Panc1 (cell line): ENCODE results near the gene REPIN1. TPM values are rescaled to one million over a fixed set of nuclear protein-coding genes. Genes with fewer than 3 reads are reported as not detected.

Experiments used
- ATAC-seq: fragments of 200-7000 bp; cut with Tn5 transposase; 2 replicates; pipeline ENCODE4 v1.9.1; 2020; ENCODE audit warnings: mild to moderate bottlenecking, moderate library complexity
- BruUV-seq: library from RNA; stranded (reverse); fragments of 400-500 nt; replicated peaks from 2 replicates; lab custom pipeline; 2021; lab: Mats Ljungman, UMichigan
- CTCF ChIA-PET: fragments of 300-600 bp; sonication (Branson Sonifier 250); formaldehyde crosslinking; loops from one replicate; lab custom pipeline; 2022; ENCODE audit warnings: antibody characterized with exemption; lab: Charles Lee
- POLR2A ChIA-PET: fragments of 300-600 bp; sonication (Branson Sonifier 250); formaldehyde crosslinking; loops from one replicate; lab custom pipeline; 2022; ENCODE audit warnings: antibody characterized with exemption; lab: Charles Lee
- DNase-seq: peaks from one replicate; pipeline ENCODE4 v3.0.0-alpha.2; 2010; ENCODE audit warnings: low read depth, low spot score
- H3K27ac ChIP-seq: 2 replicates; pipeline ENCODE4 v1.5.1; 2011; ENCODE audit warnings: mild to moderate bottlenecking, low read length, inconsistent platforms
- H3K27me3 ChIP-seq: fragments of 200-500 bp; sonication (Bioruptor generic); 2 replicates; pipeline ENCODE4 v1.6.0; 2014; ENCODE audit warnings: low read length, inconsistent platforms; ENCODE audit not compliant: control insufficient read depth, insufficient read depth
- H3K36me3 ChIP-seq: fragments of 200-500 bp; sonication (Bioruptor generic); 2 replicates; pipeline ENCODE4 v1.5.1; 2014; ENCODE audit warnings: inconsistent platforms, mild to moderate bottlenecking, low read length, moderate library complexity; ENCODE audit not compliant: control insufficient read depth, insufficient read depth
- H3K4me1 ChIP-seq: 2 replicates; pipeline ENCODE4 v1.5.1; 2011; ENCODE audit warnings: inconsistent platforms, mild to moderate bottlenecking, low read length, moderate library complexity; ENCODE audit not compliant: control insufficient read depth, insufficient read depth
- H3K4me3 ChIP-seq, 2 experiments: 2 replicates each; pipeline ENCODE4 v1.5.1; 2011 to 2012; ENCODE audit warnings: low read depth in 2 of 2, low read length in 2 of 2, mild to moderate bottlenecking in 2 of 2, inconsistent platforms in 1 of 2, moderate library complexity in 1 of 2
- H3K9me3 ChIP-seq: fragments of 200-500 bp; sonication (Bioruptor generic); 2 replicates; pipeline ENCODE4 v1.5.1; 2014; ENCODE audit warnings: low read depth, mild to moderate bottlenecking, inconsistent platforms, low read length, moderate library complexity; ENCODE audit not compliant: control insufficient read depth, insufficient read depth
- POLR2AphosphoS5 ChIP-seq: IDR thresholded peaks from 2 replicates; pipeline ENCODE4 v1.6.1; 2012; ENCODE audit warnings: mild to moderate bottlenecking, low read depth, low read length, moderate library complexity
- SIN3A ChIP-seq: IDR thresholded peaks from 2 replicates; pipeline ENCODE4 v1.6.1; 2012; ENCODE audit warnings: low read depth, mild to moderate bottlenecking, low read length, moderate library complexity, borderline replicate concordance; ENCODE audit not compliant: insufficient read depth
- TCF7L2 ChIP-seq: IDR thresholded peaks from 2 replicates; pipeline ENCODE4 v1.6.1; 2011; ENCODE audit warnings: mild to moderate bottlenecking, low read depth, low read length, inconsistent platforms
- in situ Hi-C: cut with HindIII; loops from 2 replicates; pipeline ENCODE4 v1.10.0; 2016; ENCODE audit warnings: low sequenced_read_pairs, low pct_unique_long_range_greater_than_20kb
- intact Hi-C: fragments of 100-400 bp; cut with micrococcal nuclease; formaldehyde crosslinking; loops from one replicate; pipeline ENCODE4 v1.10.0; 2022; ENCODE audit not compliant: unreplicated experiment
- total RNA-seq: library from RNA; stranded (reverse); gene quantifications from one replicate; pipeline ENCODE4 v1.2.1, GENCODE V29; 2021; ENCODE audit not compliant: unreplicated experiment
- TF ChIP-seq, protein P1 (sequence below), 2 experiments: IDR thresholded peaks; 2 replicates each; pipeline ENCODE4 v1.6.1; 2011 to 2012; ENCODE audit warnings: low read depth in 2 of 2, control low read depth in 1 of 2, low read length in 1 of 2, mild to moderate bottlenecking in 1 of 2, moderate library complexity in 1 of 2; ENCODE audit not compliant: insufficient read depth in 1 of 2
- TF ChIP-seq, protein P2 (sequence below): fragments of 450-650 bp; IDR thresholded peaks from 2 replicates; pipeline ENCODE4 v1.5.1; 2017; ENCODE audit warnings: mild to moderate bottlenecking

The REPIN1 gene
- total RNA-seq, 1 experiment from 2014 or later = 209 TPM

DNA sequence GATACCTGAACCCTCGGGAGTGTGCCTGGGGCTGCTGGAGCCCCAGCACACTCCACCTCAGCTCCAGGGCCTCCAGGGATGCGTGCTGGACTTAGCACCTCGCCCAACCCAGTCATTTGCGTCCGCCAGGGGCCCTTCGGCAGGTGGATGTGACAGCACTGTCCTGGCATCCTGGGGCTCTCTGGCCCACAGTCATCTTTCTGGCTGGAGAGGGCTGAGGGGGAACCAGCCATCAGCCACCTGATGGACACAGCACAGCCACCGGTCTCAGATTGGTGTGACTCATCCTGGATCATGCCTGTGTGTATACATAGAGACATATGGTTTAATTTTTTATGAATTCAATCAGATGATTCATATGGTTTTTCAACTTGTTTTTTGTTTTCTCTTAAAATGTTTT lies 21.6 kb downstream of the REPIN1 start:
- H3K4me3 ChIP-seq = no peak overlapping the region
- no peak overlapping the region for H3K27ac ChIP-seq
- no peaks in the 10 kb centered on the region for H3K9me3 ChIP-seq
- POLR2A ChIA-PET = no interaction called here
- TF ChIP-seq TCF7L2 (no peak), POLR2AphosphoS5 (no peak), SIN3A (no peak)
- TF ChIP-seq, protein P1, sequence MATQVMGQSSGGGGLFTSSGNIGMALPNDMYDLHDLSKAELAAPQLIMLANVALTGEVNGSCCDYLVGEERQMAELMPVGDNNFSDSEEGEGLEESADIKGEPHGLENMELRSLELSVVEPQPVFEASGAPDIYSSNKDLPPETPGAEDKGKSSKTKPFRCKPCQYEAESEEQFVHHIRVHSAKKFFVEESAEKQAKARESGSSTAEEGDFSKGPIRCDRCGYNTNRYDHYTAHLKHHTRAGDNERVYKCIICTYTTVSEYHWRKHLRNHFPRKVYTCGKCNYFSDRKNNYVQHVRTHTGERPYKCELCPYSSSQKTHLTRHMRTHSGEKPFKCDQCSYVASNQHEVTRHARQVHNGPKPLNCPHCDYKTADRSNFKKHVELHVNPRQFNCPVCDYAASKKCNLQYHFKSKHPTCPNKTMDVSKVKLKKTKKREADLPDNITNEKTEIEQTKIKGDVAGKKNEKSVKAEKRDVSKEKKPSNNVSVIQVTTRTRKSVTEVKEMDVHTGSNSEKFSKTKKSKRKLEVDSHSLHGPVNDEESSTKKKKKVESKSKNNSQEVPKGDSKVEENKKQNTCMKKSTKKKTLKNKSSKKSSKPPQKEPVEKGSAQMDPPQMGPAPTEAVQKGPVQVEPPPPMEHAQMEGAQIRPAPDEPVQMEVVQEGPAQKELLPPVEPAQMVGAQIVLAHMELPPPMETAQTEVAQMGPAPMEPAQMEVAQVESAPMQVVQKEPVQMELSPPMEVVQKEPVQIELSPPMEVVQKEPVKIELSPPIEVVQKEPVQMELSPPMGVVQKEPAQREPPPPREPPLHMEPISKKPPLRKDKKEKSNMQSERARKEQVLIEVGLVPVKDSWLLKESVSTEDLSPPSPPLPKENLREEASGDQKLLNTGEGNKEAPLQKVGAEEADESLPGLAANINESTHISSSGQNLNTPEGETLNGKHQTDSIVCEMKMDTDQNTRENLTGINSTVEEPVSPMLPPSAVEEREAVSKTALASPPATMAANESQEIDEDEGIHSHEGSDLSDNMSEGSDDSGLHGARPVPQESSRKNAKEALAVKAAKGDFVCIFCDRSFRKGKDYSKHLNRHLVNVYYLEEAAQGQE (IDR thresholded peaks at IDR 0.05; ENCODE audit: insufficient read depth in 1 of 2, low read depth in 2 of 2, low read length in 1 of 2) = no peak
- TF ChIP-seq, protein P2, sequence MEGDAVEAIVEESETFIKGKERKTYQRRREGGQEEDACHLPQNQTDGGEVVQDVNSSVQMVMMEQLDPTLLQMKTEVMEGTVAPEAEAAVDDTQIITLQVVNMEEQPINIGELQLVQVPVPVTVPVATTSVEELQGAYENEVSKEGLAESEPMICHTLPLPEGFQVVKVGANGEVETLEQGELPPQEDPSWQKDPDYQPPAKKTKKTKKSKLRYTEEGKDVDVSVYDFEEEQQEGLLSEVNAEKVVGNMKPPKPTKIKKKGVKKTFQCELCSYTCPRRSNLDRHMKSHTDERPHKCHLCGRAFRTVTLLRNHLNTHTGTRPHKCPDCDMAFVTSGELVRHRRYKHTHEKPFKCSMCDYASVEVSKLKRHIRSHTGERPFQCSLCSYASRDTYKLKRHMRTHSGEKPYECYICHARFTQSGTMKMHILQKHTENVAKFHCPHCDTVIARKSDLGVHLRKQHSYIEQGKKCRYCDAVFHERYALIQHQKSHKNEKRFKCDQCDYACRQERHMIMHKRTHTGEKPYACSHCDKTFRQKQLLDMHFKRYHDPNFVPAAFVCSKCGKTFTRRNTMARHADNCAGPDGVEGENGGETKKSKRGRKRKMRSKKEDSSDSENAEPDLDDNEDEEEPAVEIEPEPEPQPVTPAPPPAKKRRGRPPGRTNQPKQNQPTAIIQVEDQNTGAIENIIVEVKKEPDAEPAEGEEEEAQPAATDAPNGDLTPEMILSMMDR = no peak
- H3K27me3 ChIP-seq = no peaks in the 10 kb centered on the region
- ATAC-seq (no peak), DNase-seq (no peak)
- no TSS peak for BruUV-seq
- CTCF ChIA-PET = no interaction called here
- in situ Hi-C loops = no loop called here
- intact Hi-C loops = no loop called here
- no peaks in the 10 kb centered on the region for H3K36me3 ChIP-seq
- H3K4me1 ChIP-seq = no peaks in the 10 kb centered on the region

- no TSS peak for BruUV-seq
- intact Hi-C loops (no loop called here), in situ Hi-C loops (no loop called here)
- no peak for ATAC-seq
- H3K27ac ChIP-seq = no peak overlapping the region
- no peak for TF ChIP-seq SIN3A
- no peak for TF ChIP-seq POLR2AphosphoS5
- no peak for TF ChIP-seq TCF7L2
- TF ChIP-seq, protein P1 (IDR thresholded peaks at IDR 0.05; ENCODE audit: insufficient read depth in 1 of 2, low read depth in 2 of 2, low read length in 1 of 2) = no peak
- TF ChIP-seq, protein P2 = no peak
- H3K36me3 ChIP-seq = no peaks in the 10 kb centered on the region
- CTCF ChIA-PET = interaction anchor here (0.7 kb wide), 1 partner anchor 35 kb away, joined by 3 read pairs; no protein-coding TSS in a partner anchor
- no peak overlapping the region for H3K4me3 ChIP-seq
- no peaks in the 10 kb centered on the region for H3K27me3 ChIP-seq
- DNase-seq = no peak
- POLR2A ChIA-PET = interaction anchor here (0.6 kb wide), 1 partner anchor 1242 kb away, joined by 4 read pairs; no protein-coding TSS in a partner anchor
- no peaks in the 10 kb centered on the region for H3K4me1 ChIP-seq
- no peaks in the 10 kb centered on the region for H3K9me3 ChIP-seq
Observed at GRCh38 chr7:150393325-150393724, 24.7 kb downstream of the REPIN1 start.
